Activated T-cell treated with anti-CD3 and anti-CD28 coated beads for 1 hour (primary cell): Measurements from ENCODE around the gene SPOPL.
A peak's percentile ranks its signal among the peaks of the same experiment; 100 is the strongest.
"Not testable (repeated sequence)": the region's sequence is repeated elsewhere in the genome, so short reads cannot be mapped to it uniquely, and the experiment has no call there.

Experiments
- DNase-seq: peaks from one replicate; pipeline ENCODE4 v3.0.0-alpha.2; 2020; ENCODE audit warnings: low read depth

SPOPL gene

DNA sequence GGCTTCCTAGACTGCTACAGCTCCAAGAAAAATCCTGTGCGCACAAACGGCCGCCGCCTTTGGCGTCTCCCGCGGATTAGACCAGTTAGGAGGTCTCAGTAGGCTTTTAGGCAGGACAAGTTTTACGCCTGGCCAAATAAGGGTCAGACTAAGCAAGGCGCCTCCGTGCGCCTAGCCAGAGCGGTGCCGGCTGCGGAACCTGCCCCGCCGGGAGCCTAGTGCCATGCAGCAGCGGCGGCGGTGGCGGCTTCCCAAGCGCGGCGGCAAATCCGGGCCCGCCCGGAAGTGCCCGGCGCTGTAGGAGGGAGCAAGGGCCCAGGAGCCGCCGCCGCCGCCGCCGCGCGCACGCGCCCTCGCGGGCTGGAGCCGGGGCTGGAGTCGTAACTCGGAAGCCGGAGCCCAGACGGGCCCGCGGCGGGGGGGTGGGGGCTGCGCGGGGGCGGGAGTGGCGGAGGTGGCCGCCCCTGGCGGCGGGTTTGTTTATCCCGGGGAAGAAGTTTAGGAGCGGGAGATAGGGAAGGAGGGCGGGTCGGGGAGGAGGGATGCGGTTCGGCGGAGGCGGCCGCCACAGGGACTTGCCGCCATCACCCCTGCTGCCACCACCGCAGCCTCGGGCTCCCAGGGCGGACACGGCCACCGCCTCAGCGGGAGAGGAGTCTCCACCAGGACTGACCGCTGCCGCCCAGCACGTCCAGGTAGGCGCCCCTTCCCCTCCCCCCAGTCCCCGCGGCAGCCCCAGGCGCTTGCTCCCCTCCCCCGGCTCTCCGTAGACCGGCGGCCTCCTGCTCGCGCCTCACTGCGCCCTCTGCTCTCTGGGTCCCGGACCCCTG, at the start of gene SPOPL:
Gene SPOPL (plus strand): TSS at position 346 of the 830 bp plus-strand sequence. CDS start 48,447 bp downstream, outside the sequence.
- peak; percentile 70 for DNase-seq

DNA sequence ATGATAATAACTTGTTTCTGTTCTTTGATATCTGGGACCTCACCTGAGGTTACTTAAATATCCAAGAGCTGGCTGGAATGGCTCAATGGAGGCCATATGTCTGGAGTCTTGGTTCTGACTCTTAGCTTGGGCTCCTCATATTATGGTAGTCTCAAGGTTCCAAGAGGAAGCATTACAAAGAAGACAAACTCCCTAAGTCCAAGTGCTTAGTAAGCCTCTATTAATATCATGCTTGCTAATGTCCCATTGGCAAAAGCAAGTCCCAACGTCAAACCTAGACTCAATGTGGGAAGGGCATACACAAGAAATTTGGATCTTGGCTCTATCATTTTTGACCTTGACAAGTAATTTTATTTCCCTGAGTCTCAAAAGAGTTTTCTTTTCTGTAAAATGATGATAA, 49.2 kb upstream of the SPOPL start:
- DNase-seq = no peak

DNA sequence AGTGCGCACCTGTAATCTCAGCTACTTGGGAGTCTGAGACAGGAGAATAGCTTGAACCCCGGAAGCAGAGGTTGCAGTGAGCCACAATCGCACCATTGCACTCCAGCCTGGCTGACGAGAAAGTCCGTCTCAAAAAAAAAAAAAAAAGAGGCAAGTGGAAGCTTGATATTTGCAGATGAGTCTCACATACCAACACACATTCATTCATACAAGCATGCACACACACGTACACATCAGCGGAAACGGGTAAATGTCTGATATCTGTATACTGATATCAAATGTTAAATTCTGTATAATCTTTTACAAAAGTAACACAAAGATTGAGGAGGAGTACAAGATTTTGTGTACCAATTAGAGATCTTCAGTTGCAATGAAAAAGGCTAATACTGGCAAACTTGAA, 47.8 kb upstream of the SPOPL start:
- no peak for DNase-seq

DNA sequence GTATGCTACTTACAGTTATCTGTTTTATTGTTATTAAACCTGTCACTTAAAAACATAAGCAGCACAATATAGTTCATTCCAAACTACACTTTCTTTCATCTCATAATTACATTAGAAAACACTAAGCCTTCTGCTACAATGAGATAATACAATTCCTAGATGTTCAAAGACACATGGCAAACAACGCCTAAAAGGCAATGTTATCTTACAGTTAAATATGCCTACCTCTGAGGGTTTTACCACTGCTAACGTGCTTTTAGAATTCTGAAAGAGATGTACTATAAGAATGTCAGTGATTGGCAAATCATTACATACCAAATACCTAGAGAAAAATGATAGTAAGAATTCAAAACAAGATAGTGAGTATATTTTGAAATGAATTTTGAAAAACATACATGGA, 46.8 kb upstream of the SPOPL start:
- no peak for DNase-seq

DNA sequence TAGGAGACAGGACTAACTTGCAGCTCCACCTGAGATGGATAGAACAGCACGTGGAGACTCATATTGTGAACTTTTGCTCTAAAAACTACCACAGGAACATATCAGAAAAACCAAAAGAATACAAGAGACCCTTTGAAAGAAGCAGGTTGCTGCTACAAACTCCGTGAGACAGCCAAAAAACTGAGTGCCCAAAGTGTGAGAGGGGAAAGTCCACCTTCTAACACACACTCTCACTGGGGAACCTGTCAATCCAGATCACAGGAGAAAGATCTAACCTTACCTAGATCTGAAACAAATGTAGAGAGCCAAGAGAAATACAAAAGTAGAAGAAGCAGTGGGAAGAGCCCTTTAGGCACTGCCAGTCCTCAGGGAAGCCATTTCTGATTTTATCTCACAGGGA, 46.3 kb upstream of the SPOPL start:
- no peak for DNase-seq

DNA sequence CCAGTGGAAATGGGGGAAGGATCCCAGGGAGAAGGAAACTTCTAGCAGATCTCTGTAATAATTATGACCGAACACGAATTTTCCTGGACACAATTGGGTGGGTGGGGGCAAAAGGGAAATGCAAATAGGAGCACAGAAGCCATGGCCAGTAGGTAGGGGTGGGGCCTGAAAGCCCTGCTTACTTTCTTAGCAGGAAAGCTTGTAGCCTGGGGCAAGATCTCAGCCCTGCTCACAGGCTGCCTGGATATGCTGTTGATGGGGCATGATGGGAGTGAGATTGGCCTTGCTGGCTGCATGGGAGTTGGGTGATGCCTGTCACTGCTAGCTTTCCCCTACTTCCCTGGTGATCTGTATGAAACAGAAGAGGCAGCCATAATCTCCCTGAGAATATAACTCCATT, 45.9 kb upstream of the SPOPL start:
- no peak for DNase-seq

- not testable (repeated sequence) for DNase-seq
Measured at GRCh38 chr2:138462689-138463088, 38.9 kb upstream of the SPOPL start.

- no peak for DNase-seq
Measured at GRCh38 chr2:138468617-138469016, 33.0 kb upstream of the SPOPL start.

GRCh38 chr2:138469411-138469810, 32.2 kb upstream of the SPOPL start:
- DNase-seq = no peak

GRCh38 chr2:138470941-138471340, 30.6 kb upstream of the SPOPL start:
- no peak for DNase-seq

GRCh38 chr2:138474100-138474825, 27.3 kb upstream of the SPOPL start:
- no peak for DNase-seq

- no peak for DNase-seq
Measured at GRCh38 chr2:138475277-138475776, 26.2 kb upstream of the SPOPL start.

DNA sequence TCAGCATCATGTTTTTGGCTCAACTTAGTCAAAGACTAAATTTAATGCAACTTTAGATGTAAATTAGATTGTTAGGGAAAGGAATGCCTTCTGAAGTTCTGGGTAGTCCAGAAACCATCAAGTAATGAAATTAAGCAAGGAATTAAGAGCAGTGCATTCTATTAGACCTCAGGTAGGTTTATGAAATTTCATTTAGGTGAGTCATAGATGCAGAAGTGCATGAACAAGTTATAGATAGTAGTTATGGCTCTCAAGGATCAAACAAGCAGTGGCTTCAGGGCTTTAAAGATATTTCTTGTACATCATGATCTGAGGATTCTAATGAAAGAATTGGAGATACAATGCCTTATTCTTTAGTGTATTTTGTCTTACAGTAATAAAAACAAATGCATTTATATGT, 25.4 kb upstream of the SPOPL start:
- no peak for DNase-seq

- DNase-seq = no peak
Measured at GRCh38 chr2:138476940-138477339, 24.6 kb upstream of the SPOPL start.

- not testable (repeated sequence) for DNase-seq
Measured at GRCh38 chr2:138482796-138483195, 18.8 kb upstream of the SPOPL start.

- no peak for DNase-seq
Measured at GRCh38 chr2:138485019-138485418, 16.6 kb upstream of the SPOPL start.

GRCh38 chr2:138486363-138487198, 15.0 kb upstream of the SPOPL start:
- DNase-seq = no peak

GRCh38 chr2:138490673-138491494, 10.7 kb upstream of the SPOPL start:
- no peak for DNase-seq

GRCh38 chr2:138491495-138491862, 10.1 kb upstream of the SPOPL start:
- DNase-seq = no peak

GRCh38 chr2:138492160-138492559, 9.4 kb upstream of the SPOPL start:
- DNase-seq = no peak

- DNase-seq = no peak
Measured at GRCh38 chr2:138493334-138493733, 8.2 kb upstream of the SPOPL start.
